Spleen (tissue), 7 donors: ENCODE results near the gene FNDC3A.

Experiments
- POLR2A ChIP-seq, 3 donors: fragments of 450-650 bp; IDR thresholded peaks; one replicate each; pipeline ENCODE4 v1.5.1; 2017; ENCODE audit warnings: antibody characterized with exemption in 3 of 3, mild to moderate bottlenecking in 1 of 3
- POLR2AphosphoS5 ChIP-seq, 3 donors: sonication (generic); formaldehyde crosslinking; IDR thresholded peaks; one replicate each; pipeline ENCODE4 v1.5.1; 2017; ENCODE audit warnings: antibody characterized with exemption in 3 of 3
- TF ChIP-seq, protein P1 (sequence below), 11 experiments: fragments of 200-600 bp in 7 of 11; fragments of 450-650 bp in 4 of 11; sonication (generic) in 4 of 11; IDR thresholded peaks in 8 of 11; conservative IDR thresholded peaks in 3 of 11; 1 replicate in 7 of 11; 2 replicates in 4 of 11; pipeline versions ENCODE4 v1.4.0 to v1.8.0; 2016 to 2021; ENCODE audit warnings: antibody characterized with exemption in 11 of 11, inconsistent platforms in 4 of 11, mild to moderate bottlenecking in 1 of 11
- donor health status: DM: no; HTN: no; CAD: no; lungs with moderate emphysema.
- donor health status: DM: no; HTN: no; CAD: no.
- donor health status: DM: no; HTN: no; CAD: no.

GRCh38 chr13:49084961-49085360 lies 109.2 kb downstream of the FNDC3A start:
- TF ChIP-seq, protein P1, sequence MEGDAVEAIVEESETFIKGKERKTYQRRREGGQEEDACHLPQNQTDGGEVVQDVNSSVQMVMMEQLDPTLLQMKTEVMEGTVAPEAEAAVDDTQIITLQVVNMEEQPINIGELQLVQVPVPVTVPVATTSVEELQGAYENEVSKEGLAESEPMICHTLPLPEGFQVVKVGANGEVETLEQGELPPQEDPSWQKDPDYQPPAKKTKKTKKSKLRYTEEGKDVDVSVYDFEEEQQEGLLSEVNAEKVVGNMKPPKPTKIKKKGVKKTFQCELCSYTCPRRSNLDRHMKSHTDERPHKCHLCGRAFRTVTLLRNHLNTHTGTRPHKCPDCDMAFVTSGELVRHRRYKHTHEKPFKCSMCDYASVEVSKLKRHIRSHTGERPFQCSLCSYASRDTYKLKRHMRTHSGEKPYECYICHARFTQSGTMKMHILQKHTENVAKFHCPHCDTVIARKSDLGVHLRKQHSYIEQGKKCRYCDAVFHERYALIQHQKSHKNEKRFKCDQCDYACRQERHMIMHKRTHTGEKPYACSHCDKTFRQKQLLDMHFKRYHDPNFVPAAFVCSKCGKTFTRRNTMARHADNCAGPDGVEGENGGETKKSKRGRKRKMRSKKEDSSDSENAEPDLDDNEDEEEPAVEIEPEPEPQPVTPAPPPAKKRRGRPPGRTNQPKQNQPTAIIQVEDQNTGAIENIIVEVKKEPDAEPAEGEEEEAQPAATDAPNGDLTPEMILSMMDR (IDR thresholded peaks at IDR 0.05 in 8 of 11, conservative IDR thresholded peaks at IDR 0.05 in 3 of 11), result no peak
- no peak for TF ChIP-seq POLR2AphosphoS5 (IDR thresholded peaks at IDR 0.05)
- TF ChIP-seq POLR2A (IDR thresholded peaks at IDR 0.05), result no peak
